Neutrophil (primary cell): ENCODE data around the gene RSPH10B.
"Not testable (repeated sequence)": the region's sequence is repeated elsewhere in the genome, so short reads cannot be mapped to it uniquely, and the experiment has no call there.

Source experiments
- H3K27ac ChIP-seq: fragments of 200-600 bp; sonication (generic); 2 replicates; pipeline ENCODE4 v1.5.1; 2016; ENCODE audit warnings: mild to moderate bottlenecking, moderate library complexity
- H3K27me3 ChIP-seq: fragments of 200-600 bp; sonication (generic); 2 replicates; pipeline ENCODE4 v1.6.0; 2016; ENCODE audit warnings: mild to moderate bottlenecking
- H3K36me3 ChIP-seq: fragments of 200-600 bp; sonication (generic); 2 replicates; pipeline ENCODE4 v1.5.1; 2017
- H3K4me1 ChIP-seq, 2 experiments: fragments of 200-600 bp in 1 of 2; sonication (generic) in 1 of 2; 1 replicate in 1 of 2; 2 replicates in 1 of 2; pipeline versions ENCODE4 v1.5.1 to v1.6.1; 2013 to 2016; ENCODE audit warnings: low read depth in 1 of 2, low read length in 1 of 2, mild to moderate bottlenecking in 1 of 2, moderate library complexity in 1 of 2; ENCODE audit not compliant: control insufficient read depth in 1 of 2, insufficient read depth in 1 of 2
- H3K4me3 ChIP-seq, 2 experiments: fragments of 200-600 bp in 1 of 2; sonication (generic) in 1 of 2; 1 replicate in 1 of 2; 2 replicates in 1 of 2; pipeline ENCODE4 v1.5.1; 2013 to 2016; ENCODE audit warnings: low read depth in 1 of 2, low read length in 1 of 2, mild to moderate bottlenecking in 1 of 2, moderate library complexity in 1 of 2
- H3K9me3 ChIP-seq: fragments of 200-600 bp; sonication (generic); 2 replicates; pipeline ENCODE4 v1.5.1; 2016

The RSPH10B gene

DNA sequence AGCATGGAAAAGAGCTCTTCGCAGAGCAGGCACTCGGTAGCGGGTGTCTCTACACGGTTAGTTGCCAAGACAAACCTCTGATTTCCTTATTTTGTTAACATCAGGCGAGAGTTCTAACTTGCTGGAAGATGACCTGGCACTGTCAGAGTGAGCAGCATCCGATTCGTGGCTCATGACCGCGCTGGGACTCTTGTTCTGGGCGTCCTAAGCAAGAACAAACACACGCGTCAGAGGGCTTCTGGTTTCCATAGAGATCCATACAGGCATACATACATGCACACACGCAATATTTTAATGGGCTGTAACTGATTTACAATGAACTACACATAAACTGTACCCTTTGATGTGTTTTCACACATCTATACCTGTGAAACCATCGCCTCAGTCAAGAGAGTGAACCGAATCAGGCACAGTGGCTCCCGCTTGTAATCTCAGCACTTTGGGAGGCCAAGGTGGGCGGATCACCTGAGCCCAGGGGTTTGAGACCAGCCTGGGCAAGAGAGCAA, 35.5 kb downstream of the RSPH10B start:
- not testable (repeated sequence) for H3K4me3 ChIP-seq, H3K27me3 ChIP-seq, H3K36me3 ChIP-seq, H3K4me1 ChIP-seq, H3K9me3 ChIP-seq, H3K27ac ChIP-seq

DNA sequence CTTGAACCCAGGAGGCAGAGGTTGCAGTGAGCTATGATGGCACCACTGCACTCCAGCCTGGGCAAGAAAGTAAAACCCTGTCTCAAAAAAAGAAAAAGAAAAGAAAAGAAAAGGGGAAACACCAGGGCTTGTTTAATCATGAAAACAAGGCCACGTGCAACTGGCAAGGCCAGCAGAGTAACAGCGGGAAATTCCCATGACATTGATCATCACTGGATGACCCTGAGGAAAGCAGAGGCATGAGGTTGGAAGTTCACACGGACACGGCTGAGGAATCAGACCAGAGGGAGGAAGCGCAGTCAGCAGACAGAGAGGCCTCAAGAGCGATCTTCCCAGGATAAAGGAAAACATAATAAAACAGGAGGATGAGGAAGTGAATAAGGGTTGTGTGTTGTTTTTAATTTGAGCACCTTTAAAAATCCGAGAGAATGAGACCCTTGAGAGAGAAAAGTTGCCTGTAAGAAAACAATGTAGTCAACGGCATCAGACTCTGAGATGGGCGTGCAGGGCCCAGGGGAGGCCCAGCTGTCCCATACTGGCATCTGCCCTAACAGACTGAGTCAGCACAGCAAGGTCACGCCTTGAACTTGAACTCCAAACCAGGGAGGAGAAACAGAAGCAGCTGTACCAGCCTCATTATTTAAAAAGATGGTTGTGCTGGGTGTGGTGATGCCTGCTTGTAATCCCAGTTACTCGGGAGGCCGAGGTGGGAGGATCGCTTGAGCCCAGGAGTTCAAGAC, 38.4 kb downstream of the RSPH10B start:
- H3K4me1 ChIP-seq, H3K4me3 ChIP-seq, H3K27ac ChIP-seq, H3K27me3 ChIP-seq, H3K36me3 ChIP-seq, H3K9me3 ChIP-seq: not testable (repeated sequence)

DNA sequence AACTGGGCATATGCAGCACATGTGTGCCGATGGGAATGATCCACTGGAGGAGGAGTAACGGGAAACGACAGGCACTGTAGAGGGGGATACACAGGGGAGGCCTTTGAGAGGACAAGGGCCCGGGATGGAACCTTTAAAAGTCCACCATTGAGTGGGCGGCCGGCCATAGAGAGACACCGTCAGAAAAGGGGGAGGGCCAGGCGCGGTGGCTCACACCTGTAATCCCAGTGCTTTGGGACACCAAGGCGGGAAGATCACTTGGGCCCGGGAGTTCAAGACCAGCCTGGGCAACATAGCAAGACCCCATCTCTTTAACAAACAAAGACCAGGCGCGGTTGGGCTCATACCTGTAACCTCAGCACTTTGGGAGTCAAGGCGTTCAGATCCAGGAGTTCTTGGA, 39.2 kb downstream of the RSPH10B start:
- not testable (repeated sequence) for H3K27ac ChIP-seq, H3K4me1 ChIP-seq, H3K4me3 ChIP-seq, H3K27me3 ChIP-seq, H3K36me3 ChIP-seq, H3K9me3 ChIP-seq

DNA sequence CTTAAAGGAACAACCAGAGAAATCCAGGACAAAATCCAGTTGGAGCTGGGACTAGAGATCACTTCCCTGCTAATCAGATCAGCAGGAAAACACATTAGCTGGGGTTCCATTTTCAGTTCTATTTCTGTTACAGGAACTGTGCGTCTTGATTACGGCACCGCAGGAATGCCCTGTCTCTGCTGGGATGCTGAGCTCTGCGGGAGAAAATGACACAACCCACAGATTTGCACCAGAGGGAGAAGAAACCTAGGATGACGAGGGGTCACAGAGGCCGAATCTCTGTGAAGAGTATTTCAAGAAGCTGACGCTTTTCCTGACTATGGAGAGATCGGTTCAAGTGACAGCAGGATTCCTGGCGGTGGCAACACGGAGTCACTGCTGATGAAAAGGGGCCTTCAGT, 40.2 kb downstream of the RSPH10B start:
- H3K27ac ChIP-seq, H3K27me3 ChIP-seq, H3K4me3 ChIP-seq, H3K4me1 ChIP-seq, H3K9me3 ChIP-seq: not testable (repeated sequence)
- peaks cover 12% of the 10 kb centered on the region for H3K36me3 ChIP-seq

DNA sequence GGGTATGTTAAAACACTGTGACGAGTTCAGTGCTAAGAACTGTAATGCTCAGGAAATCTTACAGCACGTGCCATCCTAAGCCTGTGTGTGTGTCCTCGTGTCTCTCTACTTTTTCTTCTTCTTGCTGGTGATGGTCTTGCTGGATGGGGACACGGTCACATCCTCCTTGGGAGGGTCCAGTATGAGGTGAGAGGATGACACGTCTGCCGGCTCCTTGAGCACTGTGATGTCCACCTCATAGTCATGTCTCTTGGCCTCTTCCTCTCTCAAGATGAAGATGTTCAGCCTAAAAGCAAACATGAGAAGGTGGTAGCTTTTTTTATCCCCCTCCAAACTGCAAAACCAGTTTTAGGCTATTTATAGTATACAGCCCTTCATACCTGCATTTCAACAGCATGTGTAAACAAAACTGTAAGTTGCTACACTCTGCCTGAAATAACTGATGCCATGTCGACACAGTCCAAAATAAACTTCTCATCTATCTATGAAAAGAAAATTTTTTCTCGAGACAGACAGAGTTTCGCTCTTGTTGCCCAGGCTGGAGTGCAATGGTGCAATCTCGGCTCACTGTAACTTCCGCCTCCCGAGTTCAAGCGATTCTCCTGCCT, 44.1 kb downstream of the RSPH10B start:
- not testable (repeated sequence) for H3K27ac ChIP-seq, H3K9me3 ChIP-seq, H3K27me3 ChIP-seq, H3K4me1 ChIP-seq, H3K4me3 ChIP-seq
- H3K36me3 ChIP-seq: peaks cover 12% of the 10 kb centered on the region

DNA sequence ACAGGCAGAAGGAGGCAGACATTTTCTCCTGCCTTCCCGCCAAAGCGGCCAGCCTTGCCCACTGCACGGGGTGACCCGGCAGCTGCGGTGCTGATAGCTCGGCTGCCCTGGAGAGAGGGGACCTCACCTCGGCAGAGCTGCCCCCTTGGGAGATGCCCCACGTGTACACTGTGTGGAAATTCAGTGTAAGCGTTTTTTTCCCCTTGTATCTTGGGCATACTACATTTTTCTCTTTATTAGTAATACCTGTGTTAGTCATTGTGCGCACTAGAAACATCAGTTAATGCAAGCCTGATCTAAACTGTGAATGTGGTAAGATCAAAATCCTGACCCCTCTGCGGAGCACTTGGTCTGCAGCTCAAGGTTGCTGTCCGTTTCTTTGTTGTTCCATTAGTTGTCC, 45.9 kb downstream of the RSPH10B start:
- not testable (repeated sequence) for H3K4me1 ChIP-seq, H3K4me3 ChIP-seq, H3K9me3 ChIP-seq, H3K27ac ChIP-seq, H3K27me3 ChIP-seq
- peaks cover 12% of the 10 kb centered on the region for H3K36me3 ChIP-seq

DNA sequence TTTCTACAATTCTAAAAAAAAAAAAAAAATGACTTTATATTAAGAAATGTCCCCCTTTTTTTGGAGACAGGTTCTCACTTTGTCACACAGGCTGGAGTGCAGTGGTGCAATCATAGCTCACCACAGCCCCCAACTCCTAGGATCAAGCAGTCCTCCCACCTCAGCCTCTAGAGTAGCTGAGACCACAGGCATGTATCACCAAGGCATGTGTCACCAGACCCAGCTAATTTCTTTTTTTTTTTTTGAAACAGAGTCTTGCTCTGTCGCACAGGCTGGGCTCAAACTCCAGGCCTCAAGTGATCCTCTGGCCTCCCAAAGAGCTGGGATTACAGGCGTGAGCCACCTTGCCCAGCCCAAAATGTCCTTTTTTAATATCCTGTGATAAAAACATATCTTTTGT, 46.3 kb downstream of the RSPH10B start:
- not testable (repeated sequence) for H3K4me3 ChIP-seq, H3K27me3 ChIP-seq, H3K27ac ChIP-seq

DNA sequence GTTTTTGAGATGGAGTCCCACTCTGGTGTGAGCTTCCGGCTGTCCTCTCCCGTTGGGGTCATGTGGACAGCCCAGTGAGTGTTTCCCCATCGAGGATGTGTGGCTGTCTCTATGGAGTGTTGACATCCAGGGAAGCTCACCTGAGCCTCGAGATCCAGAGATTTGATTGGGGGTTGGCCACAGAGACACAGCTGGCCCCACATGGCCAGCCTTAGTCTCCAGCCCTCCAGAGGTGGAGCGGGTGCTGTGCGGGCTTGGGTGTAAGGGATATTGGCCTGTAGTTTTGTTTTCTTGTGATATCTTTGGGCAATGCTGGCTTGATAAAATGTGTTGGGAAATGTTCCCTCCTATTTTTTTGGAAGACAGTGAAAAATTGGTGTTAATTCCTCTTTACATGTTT, 54.0 kb downstream of the RSPH10B start:
- not testable (repeated sequence) for H3K4me3 ChIP-seq, H3K9me3 ChIP-seq, H3K27ac ChIP-seq, H3K27me3 ChIP-seq, H3K4me1 ChIP-seq
- H3K36me3 ChIP-seq: peaks cover 17% of the 10 kb centered on the region

More for the DNA sequence above, 46.3 kb downstream of the RSPH10B start:
- H3K4me1 ChIP-seq, H3K9me3 ChIP-seq: not testable (repeated sequence)
- H3K36me3 ChIP-seq: peaks cover 12% of the 10 kb centered on the region

DNA sequence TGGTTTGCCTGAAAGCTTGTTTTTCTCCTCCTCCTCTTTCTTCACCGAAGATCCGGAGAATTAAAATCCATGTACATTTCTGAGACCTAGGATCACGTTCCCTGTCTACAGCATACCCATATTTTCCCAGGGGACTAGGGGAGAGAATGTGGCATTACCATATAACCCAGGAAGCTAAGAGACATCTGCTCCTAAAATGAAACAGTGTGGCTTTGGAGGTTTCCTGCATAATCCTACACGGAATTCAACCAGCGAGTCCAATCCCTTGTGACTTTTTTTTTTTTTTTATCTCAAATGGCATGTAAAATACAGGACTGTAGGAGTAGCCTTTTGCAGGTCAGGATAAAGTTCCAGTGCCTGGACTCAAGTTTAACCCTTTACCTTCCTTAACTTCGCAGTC, 61.7 kb downstream of the RSPH10B start:
- H3K4me1 ChIP-seq, H3K27me3 ChIP-seq, H3K4me3 ChIP-seq, H3K9me3 ChIP-seq, H3K27ac ChIP-seq: not testable (repeated sequence)
- H3K36me3 ChIP-seq: peaks cover 47% of the 10 kb centered on the region

DNA sequence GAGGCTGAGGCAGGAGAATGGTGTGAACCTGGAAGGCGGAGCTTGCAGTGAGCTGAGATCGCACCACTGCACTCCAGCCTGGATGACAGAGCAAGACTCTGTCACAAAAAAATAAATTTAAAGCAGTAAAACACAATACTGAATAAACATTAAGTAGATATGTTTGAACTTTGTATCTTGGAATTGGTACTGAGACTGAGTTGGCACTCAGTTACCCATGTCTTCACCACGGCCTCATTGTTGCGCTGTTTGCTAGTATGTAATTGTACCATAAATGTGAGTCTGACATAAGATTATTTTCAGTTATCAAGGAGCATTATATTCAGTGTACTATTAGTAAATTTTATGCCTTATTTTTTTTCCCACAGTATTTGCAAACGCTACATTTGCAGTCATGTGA, 65.8 kb downstream of the RSPH10B start:
- not testable (repeated sequence) for H3K9me3 ChIP-seq, H3K27ac ChIP-seq, H3K27me3 ChIP-seq, H3K4me1 ChIP-seq, H3K4me3 ChIP-seq
- H3K36me3 ChIP-seq: peaks cover 32% of the 10 kb centered on the region

DNA sequence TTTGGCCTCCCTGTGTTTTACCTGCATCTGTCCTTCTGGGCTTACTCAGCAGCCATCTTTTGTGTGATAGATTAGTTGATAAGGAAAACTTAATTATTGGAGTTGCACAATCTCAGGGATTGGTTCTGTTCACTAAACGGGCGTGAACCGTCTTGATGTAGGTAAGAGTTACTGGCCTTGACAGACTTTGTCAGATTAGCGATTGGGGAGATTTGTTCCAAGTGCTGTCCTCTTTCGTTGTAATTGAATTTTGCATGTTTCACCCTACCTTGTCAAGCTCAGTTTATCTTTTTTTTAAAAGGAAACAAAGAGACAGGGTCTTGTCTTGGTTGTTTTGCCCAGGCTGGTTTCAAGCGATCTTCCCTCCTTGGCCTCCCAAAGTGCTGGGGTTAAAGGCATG, 67.5 kb downstream of the RSPH10B start:
- H3K27me3 ChIP-seq, H3K4me3 ChIP-seq: not testable (repeated sequence)

More for the DNA sequence above, 67.5 kb downstream of the RSPH10B start:
- H3K9me3 ChIP-seq, H3K4me1 ChIP-seq, H3K27ac ChIP-seq: not testable (repeated sequence)
- H3K36me3 ChIP-seq: peaks cover 30% of the 10 kb centered on the region
